Mucosa of descending colon (tissue), 3 donors: ENCODE data around the gene BHMT2. TPM values are rescaled to one million over a fixed set of nuclear protein-coding genes. Genes with fewer than 3 reads are reported as not detected.

ENCODE experiments used
- ATAC-seq: fragments of 200-7000 bp; cut with Tn5 transposase; one replicate; pipeline ENCODE4 v1.9.1; 2020; ENCODE audit warnings: mild to moderate bottlenecking, moderate library complexity
- DNase-seq, 3 donors: peaks; one replicate each; pipeline ENCODE4 v3.0.0-alpha.2; 2020
- H3K36me3 ChIP-seq: fragments of 200-600 bp; one replicate; pipeline ENCODE4 v1.8.0; 2021; ENCODE audit warnings: low read depth, mild to moderate bottlenecking
- H3K4me1 ChIP-seq: fragments of 200-600 bp; one replicate; pipeline ENCODE4 v1.8.0; 2021; ENCODE audit warnings: low read depth, mild to moderate bottlenecking
- H3K4me3 ChIP-seq: fragments of 200-600 bp; one replicate; pipeline ENCODE4 v1.8.0; 2021; ENCODE audit warnings: mild to moderate bottlenecking
- H3K9me3 ChIP-seq: fragments of 200-600 bp; one replicate; pipeline ENCODE4 v1.8.0; 2021; ENCODE audit warnings: mild to moderate bottlenecking
- CTCF ChIP-seq: fragments of 200-600 bp; IDR thresholded peaks from one replicate; pipeline ENCODE4 v1.8.0; 2022; ENCODE audit warnings: antibody characterized with exemption, mild to moderate bottlenecking
- intact Hi-C, 2 donors: fragments of 100-400 bp; cut with DNase I in 1 of 2; cut with micrococcal nuclease in 1 of 2; formaldehyde crosslinking; loops; one replicate each; pipeline versions ENCODE4 v1.11.0 to v1.11.1; 2022; cut with DNase I, micrococcal nuclease
- total RNA-seq, 3 donors: library from RNA; stranded (reverse); fragmentation: NEBNext Ultra II Directional in 2 of 3; extraction: Animal tissue kit (Norgen Biotek cat#: 25700) in 2 of 3; gene quantifications; one replicate each; pipeline versions ENCODE4 v1.2.1 to v1.2.4, GENCODE V29; 2021 to 2023
- donor health status: DM: no; HTN: no; CAD: no; lungs with moderate emphysema.
- donor health status: DM: no; HTN: no; CAD: no.
- donor health status: DM: no; HTN: yes; CAD: no.

BHMT2 gene
- total RNA-seq, 3 donors from 2014 or later = 0.49 to 17.7 (median 0.70) TPM

- Histone ChIP-seq H3K36me3 (no peaks in the 10 kb centered on the region), H3K9me3 (no peaks in the 10 kb centered on the region), H3K4me1 (no peaks in the 10 kb centered on the region), H3K4me3 (no peak overlapping the region)
- TF ChIP-seq CTCF = no peak
- ATAC-seq = no peak
- intact Hi-C loops = no loop called here
- no peak for DNase-seq
These were observed 19.1 kb upstream of the BHMT2 start for GRCh38 chr5:79050498-79050897.

- intact Hi-C loops = no loop called here
- H3K4me3 ChIP-seq = no peak overlapping the region
- no peaks in the 10 kb centered on the region for H3K4me1 ChIP-seq
- no peaks in the 10 kb centered on the region for H3K9me3 ChIP-seq
- no peak for ATAC-seq
- DNase-seq = no peak
- no peak for TF ChIP-seq CTCF
- no peaks in the 10 kb centered on the region for H3K36me3 ChIP-seq
These were observed 16.2 kb upstream of the BHMT2 start for GRCh38 chr5:79053321-79053720.

- Histone ChIP-seq H3K4me3 (no peak overlapping the region), H3K9me3 (no peaks in the 10 kb centered on the region), H3K36me3 (no peaks in the 10 kb centered on the region), H3K4me1 (no peaks in the 10 kb centered on the region)
- ATAC-seq = no peak
- intact Hi-C loops = no loop called here
- DNase-seq = no peak
- no peak for TF ChIP-seq CTCF
These were observed 14.6 kb upstream of the BHMT2 start for GRCh38 chr5:79055017-79055416.

GRCh38 chr5:79056847-79057246, 12.7 kb upstream of the BHMT2 start:
- Histone ChIP-seq H3K4me3 (no peak overlapping the region), H3K9me3 (no peaks in the 10 kb centered on the region), H3K4me1 (no peaks in the 10 kb centered on the region), H3K36me3 (no peaks in the 10 kb centered on the region)
- intact Hi-C loops = no loop called here
- DNase-seq (no peak), ATAC-seq (no peak)
- no peak for TF ChIP-seq CTCF

GRCh38 chr5:79059674-79060073, 9.9 kb upstream of the BHMT2 start:
- intact Hi-C loops = no loop called here
- DNase-seq = no peak
- Histone ChIP-seq H3K4me3 (no peak overlapping the region), H3K36me3 (no peaks in the 10 kb centered on the region), H3K9me3 (no peaks in the 10 kb centered on the region), H3K4me1 (no peaks in the 10 kb centered on the region)
- no peak for TF ChIP-seq CTCF
- ATAC-seq = no peak

- DNase-seq (no peak), ATAC-seq (no peak)
- no peaks in the 10 kb centered on the region for H3K9me3 ChIP-seq
- H3K4me3 ChIP-seq = no peak overlapping the region
- no peaks in the 10 kb centered on the region for H3K36me3 ChIP-seq
- no peaks in the 10 kb centered on the region for H3K4me1 ChIP-seq
- TF ChIP-seq CTCF = no peak
- intact Hi-C loops = no loop called here
These were observed 7.1 kb upstream of the BHMT2 start for GRCh38 chr5:79062436-79062835.
